Psoas muscle (tissue), 8 donors: ENCODE results near the gene NKX3-2. TPM values are rescaled to one million over a fixed set of nuclear protein-coding genes. Genes with fewer than 3 reads are reported as not detected.
"Not testable (repeated sequence)": the region's sequence is repeated elsewhere in the genome, so short reads cannot be mapped to it uniquely, and the experiment has no call there.

Experiments
- ATAC-seq, 4 donors: fragments of 200-7000 bp; cut with Tn5 transposase; one replicate each; pipeline ENCODE4 v1.9.1; 2020; ENCODE audit warnings: moderate library complexity in 3 of 4, mild to moderate bottlenecking in 2 of 4
- DNase-seq, 2 donors: peaks; one replicate each; pipeline ENCODE4 v3.0.0-alpha.2; 2020
- H3K27ac ChIP-seq: fragments of 200-600 bp; one replicate; pipeline ENCODE4 v1.8.0; 2022
- H3K27me3 ChIP-seq, 3 donors: fragments of 200-600 bp in 1 of 3; one replicate each; pipeline versions ENCODE4 v1.6.1 to v1.8.0; 2013 to 2022; ENCODE audit warnings: low read length in 2 of 3, mild to moderate bottlenecking in 2 of 3, moderate library complexity in 1 of 3; ENCODE audit not compliant: insufficient read depth in 3 of 3
- H3K36me3 ChIP-seq, 2 donors: fragments of 200-600 bp in 1 of 2; one replicate each; pipeline versions ENCODE4 v1.6.1 to v1.8.0; 2013 to 2022; ENCODE audit warnings: low read depth in 1 of 2, mild to moderate bottlenecking in 1 of 2, moderate library complexity in 1 of 2; ENCODE audit not compliant: insufficient read depth in 1 of 2
- H3K4me1 ChIP-seq: fragments of 200-600 bp; one replicate; pipeline ENCODE4 v1.8.0; 2022
- H3K4me3 ChIP-seq: fragments of 200-600 bp; one replicate; pipeline ENCODE4 v1.8.0; 2022; ENCODE audit warnings: mild to moderate bottlenecking
- H3K9me3 ChIP-seq: fragments of 200-600 bp; one replicate; pipeline ENCODE4 v1.8.0; 2022
- CTCF ChIP-seq: fragments of 200-600 bp; IDR thresholded peaks from one replicate; pipeline ENCODE4 v1.8.0; 2022; ENCODE audit warnings: antibody characterized with exemption
- WGBS, 3 donors: extraction: QIAGEN DNeasy Blood & Tissue Kit; methylation state at CpG; one replicate each; pipeline versions ENCODE4 v1.1.6 to v1.1.7; 2013; 5-methylcytosine and 5-hydroxymethylcytosine counted together
- intact Hi-C, 2 donors: fragments of 100-400 bp; cut with DNase I; formaldehyde crosslinking; loops; one replicate each; pipeline versions ENCODE4 v1.11.0 to v1.14.2; 2022
- polyA plus RNA-seq, 3 donors: library from polyadenylated mRNA; stranded (reverse); fragments of 200-250 nt; gene quantifications; one replicate each; pipeline ENCODE4 v1.2.3, GENCODE V29; 2013
- total RNA-seq, 4 donors: library from RNA; stranded (reverse); fragmentation: NEBNext Ultra II Directional in 2 of 4; extraction: Animal tissue kit (Norgen Biotek cat#: 25700) in 2 of 4; gene quantifications; one replicate each; pipeline versions ENCODE4 v1.2.1 to v1.2.4, GENCODE V29; 2021 to 2023
- donor health status: healthy with polysubstance abuse.
- donor health status: DM: no; HTN: no; CAD: no; lungs with moderate emphysema.
- donor health status: Bipolar disorder and iron deficiency.
- donor health status: healthy.
- donor health status: DM: yes; HTN: yes; CAD: no.
- donor health status: DM: no; HTN: no; CAD: no.
- donor health status: DM: no; HTN: no; CAD: no.
- donor health status: DM: yes; HTN: yes; CAD: no.

NKX3-2 gene
- total and polyA plus RNA-seq, 7 donors, result 0.01 to 0.08 TPM; not detected in 5

- Histone ChIP-seq H3K4me1 (no peaks in the 10 kb centered on the region), H3K4me3 (no peak overlapping the region), H3K36me3 (peaks cover 0 to 16% of the 10 kb centered on the region in 2 donors), H3K27ac (no peak overlapping the region), H3K9me3 (no peaks in the 10 kb centered on the region), H3K27me3 (peaks cover 0 to 3% (median 0%) of the 10 kb centered on the region in 3 donors)
- 87 to 91% (median 89%) methylated on average over 1 of the region's 1 CpG for WGBS, 3 donors
- intact Hi-C loops, result no loop called here
- DNase-seq (no peak), ATAC-seq (no peak)
- no peak for TF ChIP-seq CTCF
Measured at GRCh38 chr4:13562876-13563275, 18.6 kb upstream of the NKX3-2 start.

GRCh38 chr4:13561673-13562072 lies 17.4 kb upstream of the NKX3-2 start:
- intact Hi-C loops, result no loop called here
- 62 to 68% (median 66%) methylated on average over 4 of the region's 4 CpGs for WGBS, 3 donors
- Histone ChIP-seq H3K9me3 (no peaks in the 10 kb centered on the region), H3K36me3 (peaks cover 0 to 7% of the 10 kb centered on the region in 2 donors), H3K27ac (no peak overlapping the region), H3K4me1 (no peaks in the 10 kb centered on the region), H3K4me3 (no peak overlapping the region), H3K27me3 (peaks cover 0 to 6% (median 0%) of the 10 kb centered on the region in 3 donors)
- ATAC-seq (no peak), DNase-seq (no peak)
- no peak for TF ChIP-seq CTCF

GRCh38 chr4:13560111-13560510 lies 15.8 kb upstream of the NKX3-2 start:
- 54 to 62% (median 56%) methylated on average over 5 of the region's 5 CpGs for WGBS, 3 donors
- H3K27ac ChIP-seq, ATAC-seq: not testable (repeated sequence)

GRCh38 chr4:13559413-13559812 lies 15.1 kb upstream of the NKX3-2 start:
- intact Hi-C loops, result no loop called here
- Histone ChIP-seq H3K4me1 (no peaks in the 10 kb centered on the region), H3K36me3 (no peaks in the 10 kb centered on the region), H3K27me3 (peaks cover 0 to 6% (median 0%) of the 10 kb centered on the region in 3 donors), H3K4me3 (no peak overlapping the region), H3K27ac (no peak overlapping the region), H3K9me3 (no peaks in the 10 kb centered on the region)
- DNase-seq (no peak), ATAC-seq (no peak)
- WGBS, 3 donors, result 16 to 17% (median 17%) methylated on average over 2 of the region's 2 CpGs
- no peak for TF ChIP-seq CTCF

More at GRCh38 chr4:13560111-13560510, 15.8 kb upstream of the NKX3-2 start:
- H3K4me1 ChIP-seq, H3K27me3 ChIP-seq, DNase-seq, H3K36me3 ChIP-seq, intact Hi-C loops, H3K9me3 ChIP-seq, H3K4me3 ChIP-seq: not testable (repeated sequence)

GRCh38 chr4:13558881-13559280 lies 14.6 kb upstream of the NKX3-2 start:
- no peak for TF ChIP-seq CTCF
- DNase-seq, result no peak
- no peaks in the 10 kb centered on the region for H3K4me1 ChIP-seq
- ATAC-seq, result no peak
- intact Hi-C loops, result no loop called here
- H3K4me3 ChIP-seq, result no peak overlapping the region
- 68 to 85% (median 81%) methylated on average over 1 of the region's 1 CpG for whole genome bisulfite sequencing, 3 donors
- H3K27ac ChIP-seq, result no peak overlapping the region
- no peaks in the 10 kb centered on the region for H3K9me3 ChIP-seq
- peaks cover 0 to 6% (median 0%) of the 10 kb centered on the region in 3 donors for H3K27me3 ChIP-seq
- H3K36me3 ChIP-seq, result no peaks in the 10 kb centered on the region
